ENCODE results near the gene OBP2B. TPM values are rescaled to one million over a fixed set of nuclear protein-coding genes. Genes with fewer than 3 reads are reported as not detected.

The OBP2B gene
- total and polyA plus RNA-seq, 2 experiments from 2014 or later: not detected

- TF ChIP-seq ZNF462 (CRISPR knock-in tag; IDR thresholded peaks at IDR 0.05) (no peak), CREB1 (CRISPR knock-in tag; IDR thresholded peaks at IDR 0.05; ENCODE audit: low read depth) (no peak), EZH2phosphoT487 (IDR thresholded peaks at IDR 0.05; ENCODE audit: unreplicated experiment) (no peak), ZNF331 (CRISPR knock-in tag; IDR thresholded peaks at IDR 0.05; ENCODE audit: low read depth) (no peak), ETS1 (IDR thresholded peaks at IDR 0.05) (no peak), JUNB (IDR thresholded peaks at IDR 0.05; ENCODE audit: unreplicated experiment) (no peak)
These were observed 7.5 kb downstream of the OBP2B start (continued) for GRCh38 chr9:133201424-133202144.

- peaks cover 2% of the 10 kb centered on the region; the same call in 1 of the 3 replicates for H3K4me1 Mint-ChIP-seq
- peaks cover 24% of the 10 kb centered on the region for H3K27me3 Mint-ChIP-seq (ENCODE audit: insufficient read depth, low read depth, poor library complexity)
- Histone ChIP-seq H4K20me1 (replicated peaks; ENCODE audit: insufficient read depth) (no peaks in the 10 kb centered on the region), H3K27me3 (ENCODE audit: insufficient read depth) (peaks cover 18% of the 10 kb centered on the region; the same call in 1 of the 2 replicates), H3F3A (replicated peaks; ENCODE audit: low read depth) (no peaks in the 10 kb centered on the region), H3K27ac (ENCODE audit: low read depth) (no peak overlapping the region), H3K9me2 (ENCODE audit: insufficient read depth) (peaks cover 3% of the 10 kb centered on the region; the same call in 1 of the 2 replicates), H3K36me3 (ENCODE audit: insufficient read depth) (no peaks in the 10 kb centered on the region), H3K79me2 (replicated peaks; ENCODE audit: insufficient read depth) (no peaks in the 10 kb centered on the region), H3K4me3 (no peak overlapping the region), H2AFZ (peak overlapping the region; percentile 84; the same call in 1 of the 2 replicates), H3K4me2 (no peak overlapping the region), H3K4me1 (ENCODE audit: insufficient read depth) (no peaks in the 10 kb centered on the region)
- ATAC-seq (no peak), DNase-seq (ENCODE audit: low spot score) (no peak)
- no peaks in the 10 kb centered on the region; the same call in 2 of the 3 replicates for H3K9me3 Mint-ChIP-seq
- no peaks in the 10 kb centered on the region for H3K36me3 Mint-ChIP-seq (ENCODE audit: low read depth)
- no peak overlapping the region for H3K27ac Mint-ChIP-seq
- H3K4me3 Mint-ChIP-seq: no peak overlapping the region
- TF ChIP-seq NANOG (IDR thresholded peaks at IDR 0.05; ENCODE audit: borderline replicate concordance) (no peak), REST (IDR thresholded peaks at IDR 0.05; ENCODE audit: unreplicated experiment) (no peak), CTCF (conservative IDR thresholded peaks at IDR 0.05; ENCODE audit: low read depth in 2 of 2) (no peak), EZH2phosphoT487 (IDR thresholded peaks at IDR 0.05; ENCODE audit: unreplicated experiment) (no peak), ZNF114 (CRISPR knock-in tag; IDR thresholded peaks at IDR 0.05) (no peak)
These were observed 8.4 kb downstream of the OBP2B start for GRCh38 chr9:133200631-133201030.

Measured in GM23338 (cell line).